Kidney (tissue), 14 donors: ENCODE results near the gene HSPB8. TPM values are rescaled to one million over a fixed set of nuclear protein-coding genes. Genes with fewer than 3 reads are reported as not detected.

Experiments
- DNase-seq, 5 donors: peaks; one replicate each; pipeline ENCODE4 v3.0.0-alpha.2; 2013 to 2020
- FAIRE-seq: peaks from 2 replicates; lab custom pipeline; 2012; peaks lifted over from hg19 to GRCh38; lab: Jason Lieb, UNC
- H3K27ac ChIP-seq, 2 donors: one replicate each; pipeline ENCODE4 v1.7.0; 2013; ENCODE audit warnings: low read depth in 2 of 2, low read length in 2 of 2, inconsistent platforms in 1 of 2
- H3K27me3 ChIP-seq: one replicate; pipeline ENCODE4 v1.7.1; 2013; ENCODE audit warnings: low read length, inconsistent platforms; ENCODE audit not compliant: control insufficient read depth, insufficient read depth
- H3K36me3 ChIP-seq, 3 donors: one replicate each; pipeline versions ENCODE4 v1.7.0 to v1.7.1; 2013; ENCODE audit warnings: low read length in 3 of 3, control low read depth in 1 of 3, inconsistent platforms in 1 of 3; ENCODE audit not compliant: insufficient read depth in 3 of 3, control insufficient read depth in 2 of 3
- H3K4me1 ChIP-seq, 3 donors: one replicate each; pipeline versions ENCODE4 v1.7.0 to v1.7.1; 2013; ENCODE audit warnings: low read length in 3 of 3, inconsistent platforms in 1 of 3, low read depth in 1 of 3; ENCODE audit not compliant: control insufficient read depth in 2 of 3, insufficient read depth in 2 of 3
- H3K4me3 ChIP-seq, 3 donors: one replicate each; pipeline versions ENCODE4 v1.7.0 to v1.8.1; 2013; ENCODE audit warnings: low read length in 3 of 3, control low read depth in 1 of 3, inconsistent platforms in 1 of 3
- H3K9ac ChIP-seq, 3 donors: one replicate each; pipeline versions ENCODE4 v1.7.0 to v1.7.1; 2013; ENCODE audit warnings: low read length in 3 of 3, control low read depth in 1 of 3, inconsistent platforms in 1 of 3
- H3K9me3 ChIP-seq, 3 donors: one replicate each; pipeline versions ENCODE4 v1.7.0 to v1.7.1; 2013; ENCODE audit warnings: low read length in 3 of 3, control low read depth in 1 of 3, inconsistent platforms in 1 of 3; ENCODE audit not compliant: control insufficient read depth in 2 of 3, insufficient read depth in 1 of 3
- intact Hi-C: fragments of 100-400 bp; cut with DNase I; formaldehyde crosslinking; loops from one replicate; pipeline ENCODE4 v1.11.1; 2022
- polyA plus RNA-seq: library from polyadenylated mRNA; stranded (reverse); fragments of 350-450 nt; fragmentation: Illumina TruSeq; extraction: RNeasy Lipid Tissue Mini Kit (QIAGEN cat#74804); gene quantifications from one replicate; pipeline ENCODE4 v1.2.3, GENCODE V29; 2014; ENCODE audit warnings: low read depth, low replicate concordance; ENCODE audit not compliant: insufficient read depth
- total RNA-seq: library from RNA; stranded (reverse); fragmentation: NEBNext Ultra II Directional; extraction: Animal tissue kit (Norgen Biotek cat#: 25700); gene quantifications from one replicate; pipeline ENCODE4 v1.2.1, GENCODE V29; 2021
- TF ChIP-seq, protein P1 (sequence below): IDR thresholded peaks from 3 replicates; pipeline ENCODE4 v1.5.1; 2012; ENCODE audit warnings: mild to moderate bottlenecking, moderate library complexity, borderline replicate concordance; ENCODE audit not compliant: insufficient read depth; ENCODE audit errors: extremely low read depth
- donor health status: control.
- donor health status: control.
- donor health status: control.
- donor health status: control.
- donor health status: control.
- donor health status: DM: yes; HTN: yes; CAD: no.
- donor health status: Normal renal cell carcinoma (clear cell type).

The HSPB8 gene
- total and polyA plus RNA-seq, 2 donors from 2014 or later = 67.2 to 81.3 TPM

DNA sequence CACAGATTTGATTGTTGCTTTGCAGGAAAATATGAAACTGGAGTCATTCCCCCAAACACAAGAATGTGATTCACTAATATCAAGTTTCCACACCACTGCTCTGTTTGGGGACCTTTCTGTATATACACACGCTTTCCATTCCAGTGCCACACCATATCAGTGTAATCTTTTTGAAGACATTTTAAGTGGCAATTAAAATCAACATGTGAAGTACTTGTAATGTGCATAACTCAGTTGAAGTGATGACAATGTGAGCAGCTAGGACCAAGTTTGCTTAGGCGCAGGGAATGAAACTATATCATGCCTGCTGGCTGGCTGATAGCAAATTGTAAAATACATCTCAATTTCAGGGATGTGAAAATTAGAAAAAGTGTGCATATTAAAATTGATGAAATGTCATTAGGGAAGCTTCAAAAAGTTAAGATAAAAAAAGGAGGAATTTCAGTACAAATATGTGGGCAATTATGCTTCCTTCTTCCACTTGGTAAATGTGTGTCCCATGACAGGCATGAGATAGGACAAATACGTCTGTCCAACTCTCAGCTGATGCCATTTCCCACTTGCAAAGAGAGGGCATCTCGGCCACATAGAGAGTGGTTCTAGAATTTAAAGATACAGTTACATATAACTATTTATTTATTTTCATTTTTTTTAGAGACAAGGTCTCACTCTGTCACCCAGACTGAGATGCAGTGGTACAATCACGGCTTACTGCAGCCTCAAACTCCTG lies 43.7 kb downstream of the HSPB8 start:
- TF ChIP-seq, protein P1, sequence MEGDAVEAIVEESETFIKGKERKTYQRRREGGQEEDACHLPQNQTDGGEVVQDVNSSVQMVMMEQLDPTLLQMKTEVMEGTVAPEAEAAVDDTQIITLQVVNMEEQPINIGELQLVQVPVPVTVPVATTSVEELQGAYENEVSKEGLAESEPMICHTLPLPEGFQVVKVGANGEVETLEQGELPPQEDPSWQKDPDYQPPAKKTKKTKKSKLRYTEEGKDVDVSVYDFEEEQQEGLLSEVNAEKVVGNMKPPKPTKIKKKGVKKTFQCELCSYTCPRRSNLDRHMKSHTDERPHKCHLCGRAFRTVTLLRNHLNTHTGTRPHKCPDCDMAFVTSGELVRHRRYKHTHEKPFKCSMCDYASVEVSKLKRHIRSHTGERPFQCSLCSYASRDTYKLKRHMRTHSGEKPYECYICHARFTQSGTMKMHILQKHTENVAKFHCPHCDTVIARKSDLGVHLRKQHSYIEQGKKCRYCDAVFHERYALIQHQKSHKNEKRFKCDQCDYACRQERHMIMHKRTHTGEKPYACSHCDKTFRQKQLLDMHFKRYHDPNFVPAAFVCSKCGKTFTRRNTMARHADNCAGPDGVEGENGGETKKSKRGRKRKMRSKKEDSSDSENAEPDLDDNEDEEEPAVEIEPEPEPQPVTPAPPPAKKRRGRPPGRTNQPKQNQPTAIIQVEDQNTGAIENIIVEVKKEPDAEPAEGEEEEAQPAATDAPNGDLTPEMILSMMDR = no peak
- Histone ChIP-seq H3K4me3 (no peak overlapping the region), H3K27me3 (no peaks in the 10 kb centered on the region), H3K36me3 (no peaks in the 10 kb centered on the region), H3K27ac (no peak overlapping the region), H3K4me1 (no peaks in the 10 kb centered on the region), H3K9ac (no peak overlapping the region), H3K9me3 (no peaks in the 10 kb centered on the region)
- intact Hi-C loops = no loop called here
- DNase-seq (no peak), FAIRE-seq (no peak)

DNA sequence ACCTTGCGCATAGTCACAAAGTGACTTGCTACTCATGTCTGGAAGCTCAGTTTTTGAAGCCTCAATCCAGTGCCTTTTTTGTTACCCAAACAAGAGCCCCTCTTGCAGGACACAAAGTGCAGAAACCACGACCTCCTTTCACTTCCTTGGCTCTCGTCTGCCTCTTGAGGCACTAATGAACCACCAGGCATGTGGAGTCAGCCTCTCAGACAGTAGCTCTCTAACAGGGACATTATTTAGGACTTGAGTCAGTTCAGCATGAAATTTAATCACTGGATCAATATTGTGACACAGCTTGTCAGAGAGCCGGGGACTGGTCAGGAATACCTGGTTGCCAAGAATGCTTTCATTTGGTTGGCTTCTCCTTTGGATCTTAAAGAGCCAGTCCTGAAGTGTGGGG lies 46.7 kb downstream of the HSPB8 start:
- Histone ChIP-seq H3K9me3 (no peaks in the 10 kb centered on the region), H3K36me3 (no peaks in the 10 kb centered on the region), H3K4me1 (no peaks in the 10 kb centered on the region), H3K9ac (no peak overlapping the region), H3K4me3 (no peak overlapping the region), H3K27ac (no peak overlapping the region), H3K27me3 (no peaks in the 10 kb centered on the region)
- FAIRE-seq (no peak), DNase-seq (no peak)
- TF ChIP-seq, protein P1 = no peak
- intact Hi-C loops = no loop called here

DNA sequence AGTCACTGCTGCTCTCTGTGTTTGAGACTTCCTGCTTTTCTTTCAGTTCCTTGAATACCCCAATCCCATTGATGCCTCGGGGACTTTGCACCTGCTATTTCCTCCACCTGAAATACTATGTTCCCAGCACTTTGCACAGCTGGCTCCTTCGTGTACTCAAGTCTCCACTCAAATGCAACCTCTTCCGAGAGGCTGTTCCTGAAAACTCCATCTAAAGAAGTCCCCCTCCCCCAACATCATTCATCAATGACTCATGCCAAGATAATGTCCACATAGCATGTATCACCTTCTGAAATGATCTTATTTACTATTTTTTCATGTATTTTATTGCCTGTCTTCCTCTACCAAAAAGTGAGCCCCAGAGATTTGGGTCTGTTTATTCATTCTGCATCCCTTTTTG lies 48.6 kb downstream of the HSPB8 start:
- FAIRE-seq (no peak), DNase-seq (no peak)
- Histone ChIP-seq H3K9me3 (no peaks in the 10 kb centered on the region), H3K4me3 (no peak overlapping the region), H3K36me3 (no peaks in the 10 kb centered on the region), H3K9ac (no peak overlapping the region), H3K27ac (no peak overlapping the region), H3K4me1 (no peaks in the 10 kb centered on the region), H3K27me3 (no peaks in the 10 kb centered on the region)
- TF ChIP-seq, protein P1 = no peak
- intact Hi-C loops = no loop called here
